ENCODE data around the gene TSG101.

GRCh38 chr11:18548001-18548400 is 21.3 kb upstream of the TSG101 start:
- TF ChIP-seq POLR2AphosphoS5 (IDR thresholded peaks at IDR 0.05; ENCODE audit: low read depth, low read length) = no peak
- no peak for TF ChIP-seq TAF1 (IDR thresholded peaks at IDR 0.05; ENCODE audit: borderline replicate concordance, insufficient read depth, low read length)
- TF ChIP-seq SIN3A (IDR thresholded peaks at IDR 0.05; ENCODE audit: borderline replicate concordance, insufficient read depth, low read length) = no peak
- TF ChIP-seq REST (IDR thresholded peaks at IDR 0.05; ENCODE audit: insufficient read depth in 1 of 2, low read depth in 2 of 2, low read length in 2 of 2) = no peak
- TF ChIP-seq FOXP2 (optimal IDR thresholded peaks at IDR 0.05; ENCODE audit: borderline replicate concordance, extremely low read depth, extremely low read length, insufficient read depth) = no peak
